Posterior vena cava (tissue), 2 donors: Measurements from ENCODE around the gene CARD11. TPM values are rescaled to one million over a fixed set of nuclear protein-coding genes. Genes with fewer than 3 reads are reported as not detected.
"Not testable (repeated sequence)": the region's sequence is repeated elsewhere in the genome, so short reads cannot be mapped to it uniquely, and the experiment has no call there.

Experiments used
- DNase-seq: peaks from one replicate; pipeline ENCODE4 v3.0.0-alpha.2; 2020; ENCODE audit warnings: low spot score
- intact Hi-C, 2 donors: fragments of 100-400 bp; cut with DNase I; formaldehyde crosslinking; loops; one replicate each; pipeline versions ENCODE4 v1.14.1 to v1.14.2; 2022 to 2023
- total RNA-seq, 2 donors: library from RNA; stranded (reverse); fragmentation: NEBNext Ultra II Directional; extraction: Animal tissue kit (Norgen Biotek cat#: 25700); gene quantifications; one replicate each; pipeline ENCODE4 v1.2.1, GENCODE V29; 2021
- donor health status: DM: yes; HTN: yes; CAD: no.
- donor health status: DM: yes; HTN: yes; CAD: no.

The CARD11 gene
- total RNA-seq, 2 donors from 2014 or later = 0.86 to 1.9 TPM

DNA sequence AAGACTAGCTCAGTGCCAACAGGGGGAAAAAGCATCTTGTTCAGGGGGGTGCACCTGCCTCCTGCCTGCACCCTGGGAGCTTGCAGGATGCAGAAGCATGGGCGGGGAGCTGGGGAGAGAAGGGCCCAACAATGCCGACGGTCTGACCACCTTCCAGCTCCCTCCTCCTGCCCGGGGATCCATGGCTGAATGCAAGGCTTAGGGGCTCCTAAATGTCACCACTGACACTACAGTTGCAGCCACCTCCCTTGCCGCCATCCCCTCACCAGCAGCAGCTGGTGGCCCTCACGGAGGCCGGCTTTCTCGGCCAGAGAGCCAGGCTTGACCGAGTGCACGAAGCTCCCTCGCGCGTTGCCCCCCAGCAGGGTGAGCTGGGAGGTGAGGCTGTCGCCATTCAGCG lies 120.8 kb downstream of the CARD11 start:
- intact Hi-C loops = no loop called here
- no peak for DNase-seq

DNA sequence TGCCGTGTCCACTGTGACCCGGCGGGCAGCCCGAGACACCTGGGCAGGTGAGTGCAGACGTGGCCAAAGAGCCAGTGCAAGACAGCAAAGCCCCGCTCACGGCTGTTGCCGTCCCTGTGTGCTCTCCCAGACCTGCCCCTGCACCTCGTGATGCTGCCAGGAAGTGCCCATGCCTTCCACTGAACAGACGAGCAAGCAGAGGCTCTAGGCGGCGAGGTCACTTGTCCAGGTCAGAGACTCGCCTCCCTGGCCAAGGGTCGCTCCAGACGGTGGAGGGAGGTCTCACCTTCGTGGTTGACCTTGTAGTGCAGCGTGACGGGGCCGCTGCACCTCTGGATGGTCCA lies 121.3 kb downstream of the CARD11 start:
- intact Hi-C loops = no loop called here
- no peak for DNase-seq

DNA sequence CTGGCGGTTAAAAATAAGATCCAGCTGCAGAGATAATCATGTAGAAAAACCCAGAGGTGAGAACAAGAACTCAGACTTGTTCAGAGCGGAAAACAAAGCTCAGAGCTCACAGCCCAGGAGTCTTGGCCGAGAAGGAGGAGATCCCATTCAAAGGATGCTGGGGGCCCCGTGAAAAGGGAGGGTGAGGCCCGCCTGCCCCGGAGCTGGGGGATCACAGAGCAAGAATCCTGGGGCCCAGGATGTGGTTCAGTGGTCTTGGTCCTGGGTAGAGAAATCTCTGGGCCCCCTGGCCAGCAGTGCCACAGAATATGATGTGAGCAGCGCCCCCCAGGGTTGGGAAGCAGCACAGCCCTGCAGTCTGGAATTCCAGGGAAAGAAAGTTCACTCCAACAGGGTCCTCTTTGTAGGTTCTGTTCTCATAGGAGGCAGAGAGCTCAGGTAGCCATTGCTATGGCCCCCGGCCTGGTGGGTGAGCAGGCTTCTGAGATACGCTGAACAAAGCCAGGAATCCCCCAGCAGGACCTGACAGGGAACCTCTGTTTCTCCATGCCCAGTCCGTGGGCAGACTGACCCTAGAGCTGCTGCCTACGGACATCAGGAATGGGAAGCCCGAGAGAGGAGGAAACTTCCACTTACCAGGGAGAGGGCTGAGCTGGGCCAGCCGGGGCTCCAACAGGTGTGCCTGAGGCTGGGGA lies 121.9 kb downstream of the CARD11 start:
- intact Hi-C loops = no loop called here
- DNase-seq = no peak

DNA sequence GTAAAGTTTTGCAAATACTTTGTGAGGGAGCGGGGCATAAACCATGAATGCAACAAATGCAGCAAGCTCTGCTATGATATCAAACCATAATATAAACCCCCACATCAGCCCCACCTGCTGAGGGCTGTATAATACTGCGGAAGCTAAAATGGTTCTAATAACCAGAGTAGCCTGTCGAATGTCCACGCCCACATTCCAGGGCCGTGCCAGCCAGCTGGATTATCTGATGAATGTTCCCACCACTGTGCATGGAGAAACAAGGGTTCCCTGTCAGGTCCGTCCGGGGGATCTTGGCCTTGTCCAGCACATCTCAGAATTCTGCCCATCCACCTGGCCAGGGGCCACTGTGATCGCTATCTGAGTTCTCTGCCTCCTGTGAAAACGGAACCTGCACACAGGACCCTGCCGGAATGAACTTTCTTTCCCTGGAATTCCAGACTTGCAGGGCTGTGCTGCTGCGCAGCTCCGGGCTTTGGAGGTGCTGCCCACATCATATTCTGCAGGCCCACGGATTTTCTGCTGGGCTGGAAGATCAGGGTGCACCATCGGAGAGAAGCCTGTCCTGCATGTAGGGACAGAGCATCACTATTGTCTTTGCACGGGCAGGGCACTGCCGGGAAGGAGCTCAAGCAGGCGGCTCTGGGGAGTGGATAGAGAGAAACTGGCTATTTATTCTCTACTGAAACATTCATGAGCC lies 122.6 kb downstream of the CARD11 start:
- DNase-seq = no peak
- intact Hi-C loops = no loop called here

DNA sequence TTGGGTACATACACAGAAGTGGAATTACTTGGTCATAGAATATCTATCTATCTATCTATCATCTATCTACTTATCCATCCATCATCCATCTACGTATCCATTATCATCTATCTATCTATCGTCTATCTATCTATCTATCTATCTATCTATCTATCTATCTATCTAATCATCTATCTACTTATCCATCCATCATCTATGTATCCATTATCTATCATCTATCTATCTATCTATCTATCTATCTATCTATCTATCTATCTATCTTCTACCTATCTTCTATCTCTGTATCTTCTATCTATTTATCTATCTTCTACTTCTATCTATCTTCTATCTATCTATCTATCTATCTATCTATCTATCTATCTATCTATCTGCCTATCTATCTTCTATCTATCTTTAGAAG lies 123.2 kb downstream of the CARD11 start:
- DNase-seq, intact Hi-C loops: not testable (repeated sequence)

DNA sequence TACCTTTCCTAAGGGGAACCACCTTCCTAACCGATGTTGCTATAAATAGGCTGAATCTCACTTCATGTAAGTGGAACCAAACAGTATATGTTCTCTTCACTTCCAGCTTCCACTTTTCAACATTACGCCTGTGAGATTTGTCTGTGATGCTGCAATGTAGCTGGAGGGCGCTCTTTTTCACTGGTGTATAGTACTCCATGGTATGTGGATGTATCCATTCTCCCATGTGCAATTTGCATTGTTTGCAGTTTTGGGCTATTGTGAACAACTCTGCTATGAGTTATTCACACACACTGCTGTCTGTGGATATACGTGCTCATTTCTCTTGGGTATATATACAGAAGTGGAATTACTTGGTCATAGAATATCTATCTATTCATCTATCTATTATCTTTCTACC lies 123.6 kb downstream of the CARD11 start:
- intact Hi-C loops = no loop called here
- DNase-seq = no peak

DNA sequence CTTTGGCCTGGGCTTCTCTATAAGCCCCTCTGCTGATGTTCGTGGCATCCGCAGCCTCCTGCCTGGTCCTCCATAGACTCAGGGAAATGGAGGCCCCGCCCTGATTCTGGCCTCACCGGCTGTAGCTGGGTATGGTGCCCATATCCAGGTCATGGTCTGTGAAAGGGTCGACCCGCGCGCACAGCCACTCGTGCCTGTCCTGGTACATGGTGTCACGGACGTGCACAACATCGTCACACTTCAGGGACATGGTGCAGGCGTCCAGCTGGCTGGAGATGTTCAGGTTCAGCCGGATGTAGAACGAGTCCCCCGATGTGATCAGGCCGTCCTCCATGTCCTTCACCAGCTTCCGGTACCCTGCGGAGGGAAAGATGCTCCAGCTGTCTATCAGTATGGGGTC lies 124.4 kb downstream of the CARD11 start:
- intact Hi-C loops = no loop called here
- DNase-seq = no peak

DNA sequence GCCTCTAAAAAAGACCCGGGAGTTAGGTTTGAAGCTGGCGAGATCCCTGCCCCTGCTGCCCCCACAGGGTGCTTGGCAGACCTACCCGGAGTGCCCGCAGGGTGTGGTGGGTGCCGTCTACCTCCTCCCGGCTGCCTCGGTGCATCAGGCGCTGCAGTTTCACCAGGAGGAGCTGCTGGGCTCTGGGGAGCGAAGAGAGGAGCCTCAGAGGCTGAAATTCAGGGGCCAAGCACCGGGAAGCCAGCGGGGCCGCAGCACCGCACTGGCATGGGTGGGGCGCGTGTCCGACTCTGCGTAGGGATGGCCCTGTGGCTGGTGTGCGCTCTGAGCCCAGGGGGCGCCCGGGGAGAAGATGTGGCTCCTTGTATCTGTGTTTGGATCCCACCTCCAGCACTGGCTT lies 125.3 kb downstream of the CARD11 start:
- intact Hi-C loops = no loop called here
- DNase-seq = peak; percentile 73

DNA sequence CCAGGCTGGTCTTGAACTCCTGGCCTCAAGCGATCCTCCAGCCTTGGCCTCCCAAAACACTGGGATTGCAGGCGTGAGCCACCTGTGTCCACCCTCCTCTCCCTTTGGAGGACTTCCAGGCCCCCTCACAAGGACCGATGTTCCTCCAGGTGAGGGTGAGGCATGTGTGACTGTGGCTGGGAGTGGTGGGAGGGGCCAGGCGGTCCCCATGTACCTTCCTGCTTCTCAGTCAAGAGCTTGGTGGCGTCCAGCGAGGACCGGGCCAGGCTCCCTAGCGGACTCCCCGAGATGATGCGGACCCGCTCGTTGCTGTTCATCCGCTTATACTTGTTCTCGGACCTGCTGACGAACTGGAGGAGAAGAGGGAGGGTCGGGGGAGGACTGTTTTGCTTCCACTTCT lies 128.6 kb downstream of the CARD11 start:
- no peak for DNase-seq
- intact Hi-C loops = no loop called here

DNA sequence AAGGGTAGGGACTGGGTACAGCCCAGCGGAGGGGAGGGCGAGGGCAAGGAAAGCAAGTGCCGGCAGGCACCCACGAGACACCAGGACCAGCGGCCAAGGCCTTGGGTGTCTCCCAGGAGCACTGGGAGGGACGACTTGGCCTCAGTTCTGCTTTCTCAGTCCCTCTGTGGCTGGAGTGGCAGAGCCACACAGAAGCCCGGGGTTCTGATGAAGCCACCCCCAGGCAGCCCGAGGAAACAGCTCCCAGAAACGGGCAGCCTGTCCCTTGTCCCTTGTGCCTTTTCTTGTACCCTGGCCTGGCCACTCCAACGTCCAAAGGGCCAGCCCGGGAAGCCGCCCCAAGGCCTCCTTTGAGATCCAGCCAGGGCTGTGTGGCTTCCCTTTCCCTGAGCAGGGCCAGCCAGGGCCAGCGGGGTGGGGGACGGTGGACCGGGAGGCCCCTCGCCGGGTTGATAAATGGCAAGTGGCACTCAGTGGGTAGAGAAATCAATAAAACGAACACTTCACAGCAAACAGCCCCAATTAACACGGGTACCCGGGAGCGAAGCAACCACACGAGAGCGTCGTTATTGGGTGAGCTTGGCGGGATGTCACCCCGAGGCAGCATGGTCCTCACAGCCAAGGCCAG lies 129.8 kb downstream of the CARD11 start:
- DNase-seq = no peak

DNA sequence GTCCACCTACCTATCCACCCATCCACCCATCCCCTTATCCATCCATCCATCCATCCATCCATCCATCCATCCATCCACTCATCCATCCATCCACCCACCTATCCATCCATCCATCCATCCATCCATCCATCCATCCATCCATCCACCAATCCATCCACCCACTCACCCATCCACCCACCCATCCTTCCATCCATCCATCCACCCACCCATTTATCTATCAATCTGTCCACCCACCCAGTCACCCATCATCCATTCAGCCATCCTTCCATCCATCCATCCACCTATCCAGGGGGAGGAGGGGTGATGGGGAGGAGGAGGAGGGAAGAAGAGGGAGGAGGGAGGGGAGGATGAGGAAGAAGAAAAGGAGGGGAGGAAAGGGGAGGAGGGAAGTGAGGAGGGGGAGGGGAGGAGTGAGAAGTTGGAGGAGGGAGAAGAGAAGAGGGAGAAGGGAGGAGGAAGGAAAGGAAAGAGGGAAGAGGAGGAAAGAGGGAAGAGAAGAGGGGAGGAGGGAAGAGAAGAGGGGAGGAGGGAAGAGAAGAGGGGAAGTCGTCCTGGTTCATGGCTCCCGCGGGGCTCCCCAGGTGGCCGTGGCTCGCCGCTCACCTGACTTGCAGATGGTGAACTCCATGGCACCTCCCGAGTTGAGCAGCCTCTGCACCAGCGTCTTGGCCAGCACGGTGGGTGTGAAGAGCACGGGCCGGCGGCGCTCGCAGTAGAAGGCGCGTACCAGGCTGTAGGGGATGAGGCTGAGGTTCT lies 130.8 kb downstream of the CARD11 start:
- intact Hi-C loops = no loop called here

More for the DNA sequence above, 129.8 kb downstream of the CARD11 start:
- intact Hi-C loops = no loop called here

DNA sequence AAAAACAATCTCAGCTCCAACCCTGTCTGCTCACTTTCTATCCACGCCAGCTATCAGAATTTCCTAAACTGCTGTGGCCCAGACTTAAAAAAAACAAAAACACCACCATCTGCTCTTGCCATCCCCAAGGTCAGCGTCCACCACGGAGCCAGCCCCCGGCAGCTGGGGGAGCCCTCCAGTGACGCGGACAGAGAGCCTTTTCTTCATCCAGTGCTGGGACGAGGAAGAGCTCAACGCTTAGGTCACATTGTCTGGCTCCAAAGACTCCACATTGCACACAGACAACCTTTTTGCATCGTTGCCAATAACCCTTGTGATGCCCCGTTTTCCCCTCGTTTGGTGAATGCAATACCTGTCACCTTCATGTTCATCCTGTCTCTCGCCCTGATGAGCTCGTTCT lies 132.2 kb downstream of the CARD11 start:
- intact Hi-C loops = no loop called here
- no peak for DNase-seq

More for the DNA sequence above, 130.8 kb downstream of the CARD11 start:
- DNase-seq = no peak

DNA sequence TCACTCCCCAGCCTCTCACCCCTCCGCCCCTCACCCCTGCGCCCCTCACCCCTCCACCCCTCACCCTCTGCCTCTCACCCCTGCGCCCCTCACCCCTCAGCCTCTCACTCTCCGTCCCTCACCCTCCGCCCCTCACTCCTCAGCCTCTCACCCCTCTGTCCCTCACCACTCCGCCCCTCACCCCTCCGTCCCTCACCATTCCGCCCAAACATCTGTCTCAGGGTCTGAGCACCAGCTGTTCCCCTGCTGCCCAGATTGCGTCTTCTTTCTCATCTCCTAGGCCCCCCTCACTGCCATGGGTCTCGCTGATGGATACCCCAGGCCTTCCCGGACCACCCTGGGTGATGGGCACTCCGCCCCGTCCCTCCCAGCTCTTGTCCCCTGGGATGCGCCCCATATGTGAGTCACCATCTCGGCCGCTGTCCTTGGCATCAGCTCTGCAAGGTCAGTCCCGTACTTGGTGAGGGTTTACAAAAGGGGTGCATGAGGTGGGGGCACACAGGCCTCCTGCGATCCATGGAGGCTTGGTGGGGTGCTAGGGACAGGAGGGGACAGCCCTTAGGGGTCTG lies 134.1 kb downstream of the CARD11 start:
- intact Hi-C loops = no loop called here
- no peak for DNase-seq

DNA sequence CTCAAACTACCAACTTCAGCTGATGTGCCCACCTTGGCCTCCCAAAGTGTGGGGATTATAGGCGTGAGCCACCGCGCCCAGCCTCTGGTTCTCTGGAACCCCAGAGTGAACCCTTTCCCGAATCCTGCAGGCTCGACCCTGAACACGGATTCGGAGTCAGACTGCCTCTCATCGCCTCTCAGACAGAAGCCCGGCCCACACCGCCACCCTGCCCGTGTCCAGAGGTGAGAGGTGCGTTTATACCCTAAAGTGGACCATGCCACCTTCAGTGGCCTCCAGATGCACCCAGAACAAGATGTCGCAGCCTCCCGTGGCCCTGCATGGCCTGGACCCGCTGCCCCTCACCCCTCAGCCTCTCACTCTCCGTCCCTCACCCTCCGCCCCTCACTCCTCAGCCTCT lies 134.6 kb downstream of the CARD11 start:
- intact Hi-C loops = no loop called here
- no peak for DNase-seq

DNA sequence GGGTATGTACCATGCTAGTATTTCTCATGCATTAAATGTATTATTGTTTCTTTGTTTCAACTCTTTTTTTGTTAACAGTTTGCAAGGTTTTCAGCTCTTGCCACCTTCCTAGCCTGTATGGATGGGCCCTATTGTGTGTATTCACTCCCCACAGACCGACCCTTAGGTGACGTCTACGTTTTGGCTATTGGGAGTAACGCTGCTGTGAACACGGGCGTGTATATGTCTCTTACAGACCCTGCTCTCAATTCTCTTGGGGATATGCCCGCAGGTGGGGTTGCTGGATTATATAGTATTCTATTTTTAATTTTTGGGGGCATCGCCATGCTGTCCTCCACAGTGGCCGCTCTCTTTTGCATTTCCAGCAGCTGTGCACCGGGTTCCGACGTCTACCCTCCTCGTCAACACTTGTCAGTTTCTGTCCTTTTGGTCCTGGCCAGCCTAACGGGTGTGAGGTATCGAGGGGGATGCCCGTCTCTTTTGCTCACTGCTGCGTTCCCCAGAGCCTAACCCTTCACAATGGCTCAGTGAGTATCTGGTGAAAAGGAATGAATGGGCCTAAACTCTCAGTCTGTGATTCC lies 135.5 kb downstream of the CARD11 start:
- intact Hi-C loops = no loop called here
- DNase-seq = no peak

DNA sequence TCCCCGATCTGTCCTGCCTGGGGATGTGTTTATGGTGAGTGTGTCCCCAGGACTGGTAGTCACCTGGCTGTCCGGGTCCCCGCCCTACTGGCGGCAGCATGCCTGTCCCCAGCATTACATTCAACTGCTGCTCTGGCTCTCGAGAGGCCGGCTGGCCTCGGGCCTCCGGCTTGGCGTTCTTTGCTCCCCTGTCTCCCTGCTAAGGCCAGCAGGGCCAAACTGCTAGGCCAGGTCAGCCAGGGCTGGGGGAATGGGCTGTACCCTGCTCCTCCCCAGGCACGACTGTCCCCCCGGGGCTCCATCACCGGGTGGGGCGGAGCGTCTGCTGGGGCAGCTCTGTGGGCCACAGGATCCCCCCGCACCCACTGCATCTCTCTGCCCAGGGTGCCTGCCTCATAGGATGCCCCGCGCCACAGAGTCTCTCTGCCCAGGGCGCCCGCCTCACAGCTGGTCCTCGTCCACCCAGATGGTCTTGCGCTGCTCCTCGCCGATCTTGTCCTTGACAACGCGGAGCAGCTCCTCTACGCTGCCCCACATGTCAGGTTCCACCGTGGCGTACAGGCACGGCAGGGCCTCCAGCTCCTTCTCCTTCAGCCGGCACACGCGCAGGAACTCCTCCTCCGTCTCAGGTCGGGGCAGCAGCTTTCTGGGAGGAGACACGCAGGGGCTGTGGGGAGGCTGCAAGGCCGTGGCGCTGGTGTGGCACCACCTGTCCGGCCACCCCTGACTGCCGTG lies 137.3 kb downstream of the CARD11 start:
- intact Hi-C loops = no loop called here
- no peak for DNase-seq

DNA sequence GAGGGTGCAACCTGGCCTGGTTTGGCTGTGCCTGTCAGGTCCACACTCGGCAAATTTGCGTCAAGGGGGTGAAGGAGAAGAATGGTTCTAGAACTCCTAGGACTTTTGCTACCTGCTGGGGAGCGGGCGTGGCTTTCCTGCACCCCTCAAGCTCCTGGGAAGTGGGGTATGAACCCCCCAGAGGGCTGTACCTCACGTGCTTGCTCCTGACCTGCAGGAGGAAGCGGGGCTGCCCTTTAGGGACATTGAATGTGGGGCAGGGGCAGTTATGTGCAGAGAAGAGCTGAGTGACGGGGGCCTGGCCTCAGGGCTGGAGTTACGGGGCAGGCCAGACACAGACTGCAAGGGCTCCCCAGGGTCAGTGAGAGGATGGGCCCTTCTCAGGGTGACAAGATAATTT lies 138.2 kb downstream of the CARD11 start:
- no peak for DNase-seq
- intact Hi-C loops = no loop called here

DNA sequence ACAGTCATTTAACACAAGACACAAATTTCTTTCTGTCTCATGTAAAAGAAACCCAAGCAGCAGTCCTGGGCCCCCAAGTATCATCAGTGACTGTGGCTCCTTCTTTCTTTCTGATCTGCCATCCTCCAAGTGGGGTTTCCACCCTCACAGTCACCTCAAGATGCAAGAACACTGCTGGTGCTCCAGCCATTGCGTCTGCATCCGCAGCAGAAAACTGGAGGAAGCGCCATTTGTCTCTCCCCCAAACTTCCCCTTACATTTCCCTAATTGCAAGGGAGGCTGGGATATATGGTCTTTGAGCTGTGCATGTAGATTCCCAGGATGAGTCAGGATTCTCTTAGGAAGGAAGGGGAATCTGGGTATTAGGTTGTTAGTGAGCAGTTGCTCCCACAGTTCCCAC lies 138.6 kb downstream of the CARD11 start:
- intact Hi-C loops = no loop called here
- DNase-seq = no peak

DNA sequence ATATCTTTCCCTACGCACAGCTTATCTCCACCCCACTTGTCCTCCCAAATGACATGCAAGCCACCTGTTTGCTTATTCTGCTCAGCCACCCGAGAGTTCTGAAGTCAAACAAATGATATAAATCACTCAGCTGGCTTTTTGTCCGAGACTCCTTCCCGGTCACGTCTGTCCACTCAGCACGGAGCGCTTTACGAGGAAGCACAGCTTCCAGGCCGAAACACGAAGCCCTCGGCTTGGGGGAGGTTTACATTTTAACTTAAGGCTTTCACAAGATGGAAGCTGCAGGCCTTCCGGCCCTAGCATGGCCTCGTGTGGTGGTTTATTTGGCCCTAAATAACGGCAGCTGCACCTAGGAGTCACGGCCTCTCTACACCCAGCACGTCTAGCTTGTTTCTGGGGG lies 139.5 kb downstream of the CARD11 start:
- intact Hi-C loops = no loop called here
- DNase-seq = no peak
